ENCODE measurements around the gene GFY.

Gene GFY

GRCh38 chr19:49445997-49446396 is 20.8 kb downstream of the GFY start:
- no peak for DNase-seq (ENCODE audit: low spot score)
- in situ Hi-C loops (cut with MboI; ENCODE audit: low sequenced_read_pairs, unreplicated experiment), result loop anchor here (25.0 kb wide), 1 partner anchor 184 kb away; no protein-coding TSS in a partner anchor
- TF ChIP-seq CTCF (IDR thresholded peaks at IDR 0.05; ENCODE audit: borderline replicate concordance, control extremely low read depth, extremely low read depth, insufficient read depth, missing control alignments), result no peak

- no peak for DNase-seq (ENCODE audit: low spot score)
- in situ Hi-C loops (cut with MboI; ENCODE audit: low sequenced_read_pairs, unreplicated experiment), result loop anchor here (25.0 kb wide), 1 partner anchor 185 kb away; no protein-coding TSS in a partner anchor
- TF ChIP-seq CTCF (IDR thresholded peaks at IDR 0.05; ENCODE audit: borderline replicate concordance, control extremely low read depth, extremely low read depth, insufficient read depth, missing control alignments), result no peak
Observed at GRCh38 chr19:49447485-49448431, 22.6 kb downstream of the GFY start.

GRCh38 chr19:49448432-49448786 is 23.2 kb downstream of the GFY start:
- in situ Hi-C loops (cut with MboI; ENCODE audit: low sequenced_read_pairs, unreplicated experiment), result loop anchor here (25.0 kb wide), 1 partner anchor 186 kb away; no protein-coding TSS in a partner anchor
- no peak for TF ChIP-seq CTCF (IDR thresholded peaks at IDR 0.05; ENCODE audit: borderline replicate concordance, control extremely low read depth, extremely low read depth, insufficient read depth, missing control alignments)
- no peak for DNase-seq (ENCODE audit: low spot score)

GRCh38 chr19:49450405-49450804 is 25.2 kb downstream of the GFY start:
- no peak for TF ChIP-seq CTCF (IDR thresholded peaks at IDR 0.05; ENCODE audit: borderline replicate concordance, control extremely low read depth, extremely low read depth, insufficient read depth, missing control alignments)
- in situ Hi-C loops (cut with MboI; ENCODE audit: low sequenced_read_pairs, unreplicated experiment), result no loop called here
- no peak for DNase-seq (ENCODE audit: low spot score)

GRCh38 chr19:49451430-49452181 is 26.4 kb downstream of the GFY start, which contains the start of gene PIH1D1:
TSS of gene PIH1D1 (minus strand) at chr19:49451814. CDS start at chr19:49451574, 240 bp downstream.
- no peak for TF ChIP-seq CTCF (IDR thresholded peaks at IDR 0.05; ENCODE audit: borderline replicate concordance, control extremely low read depth, extremely low read depth, insufficient read depth, missing control alignments)
- in situ Hi-C loops (cut with MboI; ENCODE audit: low sequenced_read_pairs, unreplicated experiment), result no loop called here

GRCh38 chr19:49453013-49453756 is 28.0 kb downstream of the GFY start, which contains the start of gene ALDH16A1:
TSS of gene ALDH16A1 (plus strand) at chr19:49453225. CDS start at chr19:49453332, 107 bp downstream.
- DNase-seq (ENCODE audit: low spot score), result peak; percentile 95
- TF ChIP-seq CTCF (IDR thresholded peaks at IDR 0.05; ENCODE audit: borderline replicate concordance, control extremely low read depth, extremely low read depth, insufficient read depth, missing control alignments), result no peak
- in situ Hi-C loops (cut with MboI; ENCODE audit: low sequenced_read_pairs, unreplicated experiment), result no loop called here

More at GRCh38 chr19:49451430-49452181, 26.4 kb downstream of the GFY start, which contains the start of gene PIH1D1:
- peak; percentile 91 for DNase-seq (ENCODE audit: low spot score)
